Measurements from ENCODE around the gene KIF17. TPM values are rescaled to one million over a fixed set of nuclear protein-coding genes. Genes with fewer than 3 reads are reported as not detected.

The KIF17 gene
- polyA plus RNA-seq, 2 of the 4 experiments (the other 2 are of a cell fraction) = 0.78 to 1.0 TPM

GRCh38 chr1:20636785-20637347 is 80.9 kb downstream of the KIF17 start:
- FAIRE-seq (no peak), ATAC-seq (no peak), DNase-seq (ENCODE audit: low read depth in 1 of 2, low spot score in 1 of 2) (no peak)
- 89% methylated on average over 8 of the region's 8 CpGs for WGBS (ENCODE audit: missing lambda C conversion rate)
- POLR2A ChIA-PET = no interaction called here
- TF ChIP-seq RFX5 (IDR thresholded peaks at IDR 0.05) = no peak
- no peak for TF ChIP-seq JUN (IDR thresholded peaks at IDR 0.05)
- TF ChIP-seq CTCF (IDR thresholded peaks at IDR 0.05) = no peak
- no peak for TF ChIP-seq MYC (IDR thresholded peaks at IDR 0.05; ENCODE audit: borderline replicate concordance, low read length)
- TF ChIP-seq EHMT2 (IDR thresholded peaks at IDR 0.05; ENCODE audit: low read depth) = no peak
- TF ChIP-seq ZC3H11A (IDR thresholded peaks at IDR 0.05) = no peak
- no peak for TF ChIP-seq RNF2 (IDR thresholded peaks at IDR 0.05; ENCODE audit: borderline replicate concordance, low read depth)
- TF ChIP-seq MAZ (IDR thresholded peaks at IDR 0.05; ENCODE audit: borderline replicate concordance, low read depth, low read length) = no peak
- TF ChIP-seq CBX8 (IDR thresholded peaks at IDR 0.05) = no peak
- TF ChIP-seq HES2 (IDR thresholded peaks at IDR 0.05) = no peak
- TF ChIP-seq RCOR1 (IDR thresholded peaks at IDR 0.05; ENCODE audit: low read depth, low read length) = no peak
- TF ChIP-seq REST (IDR thresholded peaks at IDR 0.05) = no peak
- TF ChIP-seq MAFK (IDR thresholded peaks at IDR 0.05; ENCODE audit: partially characterized antibody) = no peak
- no peak for TF ChIP-seq USF2 (IDR thresholded peaks at IDR 0.05)
- no peak for TF ChIP-seq POLR2A (IDR thresholded peaks at IDR 0.05; ENCODE audit: low read length)
- TF ChIP-seq ELK1 (IDR thresholded peaks at IDR 0.05; ENCODE audit: low read depth, low read length) = no peak
- TF ChIP-seq FOXS1 (CRISPR knock-in tag; IDR thresholded peaks at IDR 0.05) = no peak
- TF ChIP-seq KDM5A (IDR thresholded peaks at IDR 0.05) = no peak
- H3K9me3 ChIP-seq = no peaks in the 10 kb centered on the region
- no peak overlapping the region for H3K27ac ChIP-seq
- CTCF ChIA-PET = interaction anchor here (0.6 to 8.6 kb wide), 6 partner anchors 11 to 255 kb away, joined by 3 to 101 read pairs (median 4); partner anchors contain the start of gene DDOST
- no peak overlapping the region for H3K4me3 ChIP-seq
- peaks cover 18% of the 10 kb centered on the region for H3K4me1 ChIP-seq
- H3K4me2 ChIP-seq = no peak overlapping the region

- FAIRE-seq (no peak), DNase-seq (ENCODE audit: low read depth in 1 of 2, low spot score in 1 of 2) (no peak), ATAC-seq (peak in 1 of 2 experiments; percentile 64; a peak in 3 of 6 replicates)
- TF ChIP-seq GATA3 (IDR thresholded peaks at IDR 0.05; ENCODE audit: borderline replicate concordance) = no peak
- no peak for TF ChIP-seq CBX8 (IDR thresholded peaks at IDR 0.05)
- no peak for TF ChIP-seq JUN (IDR thresholded peaks at IDR 0.05)
- no peak for TF ChIP-seq MAZ (IDR thresholded peaks at IDR 0.05; ENCODE audit: borderline replicate concordance, low read depth, low read length)
- Histone ChIP-seq H3K27ac (peak overlapping the region; percentile 92; a peak in 5 of 6 replicates), H3K4me2 (peak overlapping the region; percentile 98), H3K4me1 (peaks cover 18% of the 10 kb centered on the region), H3K9me3 (no peaks in the 10 kb centered on the region), H3K4me3 (peak overlapping the region; percentile 100)
- ChIA-PET CTCF (interaction anchor here (1.1 to 5.9 kb wide), 5 partner anchors 8 to 111 kb away, joined by 6 to 90 read pairs (median 17); no protein-coding TSS in a partner anchor), POLR2A (interaction anchor here (0.9 to 1.9 kb wide), 2 partner anchors 82 to 96 kb away, joined by 5 to 7 read pairs; partner anchors contain the start of gene FAM43B)
- WGBS (ENCODE audit: missing lambda C conversion rate) = 52% methylated on average over 4 of the region's 4 CpGs
Observed at GRCh38 chr1:20634594-20635084, 83.2 kb downstream of the KIF17 start.
